GM20000 (cell line): Measurements from ENCODE around the gene SEMA7A.

Experiments used
- DNase-seq: peaks from one replicate; pipeline ENCODE4 v3.0.0; 2012; ENCODE audit warnings: low spot score
- CTCF ChIP-seq: IDR thresholded peaks from 2 replicates; pipeline ENCODE4 v1.5.1; 2012; ENCODE audit warnings: mild to moderate bottlenecking, control low read depth; ENCODE audit errors: extremely low read depth, missing control alignments

The SEMA7A gene

DNA sequence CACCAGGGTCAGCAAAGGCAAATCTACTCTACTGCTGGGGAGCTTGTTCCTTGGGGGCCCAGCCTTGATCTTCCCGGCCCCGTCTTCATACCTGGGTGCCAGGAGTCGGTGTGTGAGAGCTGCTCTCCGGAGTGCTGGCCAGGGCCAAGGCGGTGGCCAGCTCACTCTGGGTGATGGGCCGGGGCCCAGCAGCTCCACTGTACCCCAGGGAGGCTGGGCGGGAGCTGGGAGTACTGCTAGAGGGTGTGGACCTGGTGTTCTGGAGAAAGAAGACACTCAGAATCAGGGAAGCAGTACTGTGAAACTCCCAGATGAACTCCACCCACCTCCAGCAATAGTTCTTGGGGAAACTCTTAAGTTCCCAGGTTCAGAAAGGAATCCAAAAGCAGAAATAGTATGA, 15.3 kb upstream of the SEMA7A start:
- TF ChIP-seq CTCF: no peak
- no peak for DNase-seq

- DNase-seq: no peak
- no peak for TF ChIP-seq CTCF
These were observed 12.3 kb upstream of the SEMA7A start for GRCh38 chr15:74445816-74446763.

GRCh38 chr15:74444106-74445062, 10.6 kb upstream of the SEMA7A start:
- DNase-seq: no peak
- TF ChIP-seq CTCF: no peak

DNA sequence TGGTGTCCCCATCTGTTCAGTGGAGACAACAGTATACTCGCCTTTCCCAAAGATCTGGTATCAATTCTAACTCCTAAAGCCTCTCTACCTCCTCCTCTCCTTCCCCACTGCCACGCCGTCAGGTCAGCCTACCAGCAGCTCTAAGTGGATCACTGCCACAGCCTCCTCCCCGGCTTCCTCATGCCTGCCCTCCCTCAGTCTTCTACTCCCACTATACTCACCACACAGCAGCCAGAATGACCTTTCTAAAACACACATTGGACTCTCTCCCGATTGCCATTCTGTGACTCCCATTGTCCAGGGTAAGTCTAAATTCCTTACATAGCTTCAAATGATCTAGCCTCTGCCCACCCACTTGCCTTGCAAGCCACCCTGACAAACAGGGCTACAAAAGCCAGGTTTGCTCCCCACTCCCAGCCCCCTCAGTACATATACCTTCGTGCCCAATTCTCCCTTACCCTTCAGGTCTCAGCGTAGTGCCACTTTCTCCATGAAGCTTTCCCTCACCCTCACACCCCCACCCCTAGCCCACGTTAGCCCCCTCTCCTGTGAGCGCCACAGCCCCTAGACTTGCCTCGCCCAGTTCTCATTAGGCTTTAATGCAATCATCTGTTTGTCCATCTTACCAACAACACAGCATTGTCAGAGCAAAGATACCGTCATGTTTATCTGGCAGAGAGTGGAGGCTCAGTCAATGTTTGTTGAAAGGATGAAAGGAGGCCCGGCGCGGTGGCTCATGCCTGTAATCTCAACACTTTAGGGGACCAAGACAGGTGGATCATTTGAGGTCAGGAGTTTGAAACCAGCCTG, 9.5 kb upstream of the SEMA7A start:
- no peak for DNase-seq
- no peak for TF ChIP-seq CTCF

DNA sequence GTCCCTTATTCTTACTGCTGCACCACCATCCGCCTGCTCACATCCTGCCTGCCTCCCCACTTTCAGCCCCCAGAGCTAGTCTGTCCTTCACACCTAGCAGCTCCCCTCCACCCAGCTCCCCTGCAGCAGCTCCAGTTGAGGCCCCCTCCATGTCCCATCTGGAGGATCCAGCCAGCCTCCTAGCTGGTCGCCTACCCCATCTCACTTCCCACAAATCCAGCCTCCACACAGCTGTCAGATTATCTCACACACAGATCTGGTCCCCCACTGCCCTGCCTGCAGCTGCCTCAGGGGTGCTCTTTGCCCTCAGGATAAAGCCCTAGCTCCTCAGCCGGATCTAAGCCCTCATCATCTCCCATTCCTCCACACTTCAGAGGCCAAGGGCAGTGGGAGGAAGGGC, 8.8 kb upstream of the SEMA7A start:
- no peak for TF ChIP-seq CTCF
- DNase-seq: no peak

DNA sequence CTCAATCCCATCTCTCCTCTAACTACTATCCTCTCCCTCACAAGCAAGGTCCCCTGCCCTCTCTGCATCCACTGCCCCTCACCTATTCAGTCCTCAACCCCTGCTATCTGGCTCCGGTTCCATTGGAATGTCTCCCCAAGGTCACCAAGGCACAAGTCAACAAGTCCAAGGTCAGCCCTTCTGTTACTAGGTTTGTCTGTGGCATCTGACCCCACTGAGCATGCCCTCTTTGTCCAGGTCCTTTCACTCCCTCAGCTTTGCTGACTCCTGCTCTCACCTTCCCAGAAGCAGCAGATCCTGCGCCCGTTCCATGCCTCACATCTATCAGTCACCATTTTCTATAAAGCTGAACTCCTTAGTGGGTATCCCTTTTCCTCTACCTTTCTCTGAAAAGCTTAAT, 8.3 kb upstream of the SEMA7A start:
- DNase-seq: no peak
- TF ChIP-seq CTCF: no peak
